Coronary artery (tissue), 2 donors: ENCODE measurements around the gene BSN.

Experiments used
- DNase-seq: peaks from one replicate; pipeline ENCODE4 v3.0.0-alpha.2; 2017; ENCODE audit warnings: low spot score
- H3K27ac ChIP-seq, 2 donors: fragments of 200-600 bp; sonication (generic); one replicate each; pipeline ENCODE4 v1.5.1; 2016 to 2019
- H3K4me3 ChIP-seq: fragments of 200-600 bp; sonication (generic); 2 replicates; pipeline ENCODE4 v1.5.1; 2016; ENCODE audit warnings: mild to moderate bottlenecking, moderate library complexity
- CTCF ChIP-seq: fragments of 200-600 bp; sonication (generic); IDR thresholded peaks from one replicate; pipeline ENCODE4 v1.5.1; 2019; ENCODE audit warnings: antibody characterized with exemption

BSN gene

DNA sequence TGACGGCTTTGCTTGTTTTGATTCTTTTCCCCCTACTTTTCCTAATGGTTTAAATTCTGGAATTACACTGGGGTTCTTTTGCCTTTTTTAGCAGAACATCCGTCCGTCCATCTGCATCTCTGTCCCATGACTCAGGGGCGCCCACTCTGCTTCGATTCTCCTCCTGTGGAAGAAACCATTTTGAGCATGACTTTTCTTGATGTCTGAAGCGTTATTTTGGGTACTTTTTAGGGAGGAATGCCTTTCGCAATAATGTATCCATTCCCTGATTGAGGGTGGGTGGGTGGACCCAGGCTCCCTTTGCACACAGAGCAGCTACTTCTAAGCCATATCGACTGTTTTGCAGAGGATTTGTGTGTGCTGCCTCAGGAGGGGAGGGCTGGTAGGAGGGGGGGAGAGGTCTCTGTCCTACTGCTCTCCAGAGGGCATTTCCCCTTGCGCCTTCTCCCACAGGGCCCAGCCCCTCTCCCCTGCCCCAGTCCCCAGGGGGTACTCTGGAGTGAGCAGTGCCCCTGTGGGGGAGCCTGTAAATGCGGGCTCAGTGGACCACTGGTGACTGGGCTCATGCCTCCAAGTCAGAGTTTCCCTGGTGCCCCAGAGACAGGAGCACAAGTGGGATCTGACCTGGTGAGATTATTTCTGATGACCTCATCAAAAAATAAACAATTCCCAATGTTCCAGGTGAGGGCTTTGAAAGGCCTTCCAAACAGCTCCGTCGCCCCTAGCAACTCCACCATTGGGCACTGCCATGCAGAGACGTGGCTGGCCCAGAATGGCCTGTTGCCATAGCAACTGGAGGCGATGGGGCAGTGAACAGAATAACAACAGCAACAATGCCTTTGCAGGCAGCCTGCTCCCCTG is 19.5 kb upstream of the BSN start:
- H3K4me3 ChIP-seq, result no peak overlapping the region
- H3K27ac ChIP-seq, result peak overlapping the region in 1 of 2 donors; percentile 33
- DNase-seq, result no peak
- no peak for TF ChIP-seq CTCF

- DNase-seq, result no peak
- TF ChIP-seq CTCF, result no peak
- no peak overlapping the region for H3K4me3 ChIP-seq
- peak overlapping the region in 1 of 2 donors; percentile 16 for H3K27ac ChIP-seq
These were observed 18.1 kb upstream of the BSN start for GRCh38 chr3:49535971-49536874.

- no peak for TF ChIP-seq CTCF
- no peak for DNase-seq
- H3K27ac ChIP-seq, result no peak overlapping the region
- H3K4me3 ChIP-seq, result no peak overlapping the region
These were observed 17.3 kb upstream of the BSN start for GRCh38 chr3:49536875-49537533.

GRCh38 chr3:49539659-49540560 is 14.4 kb upstream of the BSN start:
- H3K27ac ChIP-seq, result peak overlapping the region; percentile 83 to 91
- H3K4me3 ChIP-seq, result peak overlapping the region; percentile 73
- peak; percentile 94 for DNase-seq
- TF ChIP-seq CTCF, result peak; percentile 76

DNA sequence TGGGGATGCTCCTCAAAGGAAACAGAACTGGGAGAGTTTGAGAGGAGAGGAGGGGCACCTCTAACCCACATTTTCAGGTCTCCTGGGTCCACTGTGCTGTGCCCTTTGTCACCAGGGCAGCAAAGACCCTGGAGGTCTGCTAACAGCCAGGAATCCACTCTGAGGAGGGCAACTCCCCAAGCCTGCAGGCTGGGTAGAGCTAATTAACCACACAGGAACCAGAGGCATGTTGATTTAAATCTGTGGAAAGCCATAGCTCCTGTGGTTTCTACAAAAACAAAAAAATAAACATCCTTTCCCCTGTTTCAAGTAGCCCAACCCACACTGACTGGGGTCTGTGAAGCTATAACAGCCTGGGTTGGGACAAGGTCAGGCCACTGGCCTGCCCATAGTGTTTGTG is 2.2 kb upstream of the BSN start:
- no peak for TF ChIP-seq CTCF
- H3K4me3 ChIP-seq, result no peak overlapping the region
- DNase-seq, result no peak
- H3K27ac ChIP-seq, result no peak overlapping the region

GRCh38 chr3:49553324-49553691 is 969 bp upstream of the BSN start:
- no peak for DNase-seq
- no peak for TF ChIP-seq CTCF
- Histone ChIP-seq H3K27ac (peak overlapping the region in 1 of 2 donors; percentile 71), H3K4me3 (peak overlapping the region; percentile 75)
